ENCODE data around the gene SMAD9.

DNA sequence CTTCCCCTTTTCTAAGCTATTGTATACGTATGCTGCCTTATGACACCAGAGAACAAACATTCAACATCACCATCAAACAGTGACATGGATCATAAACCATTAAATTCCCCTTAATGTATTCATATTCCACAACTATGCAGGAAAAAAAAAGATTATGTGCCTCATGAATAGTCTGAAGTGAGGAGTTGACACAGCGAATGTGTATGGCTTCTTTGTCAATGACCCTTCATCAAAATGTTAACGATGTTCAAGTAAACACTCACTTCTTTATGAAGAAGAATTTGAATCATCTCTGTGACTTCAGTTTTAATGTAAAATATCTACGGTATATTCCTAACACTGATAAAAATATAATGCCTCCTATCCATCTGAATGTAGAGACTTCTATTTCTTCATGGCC is 44.6 kb downstream of the SMAD9 start:
- no peak for TF ChIP-seq POLR2AphosphoS5 (IDR thresholded peaks at IDR 0.05; ENCODE audit: control insufficient read depth, insufficient read depth, low read depth, low read length)
- TF ChIP-seq TRIM28 (IDR thresholded peaks at IDR 0.05): no peak
- no peak for TF ChIP-seq ZNF644 (tag; IDR thresholded peaks at IDR 0.05; ENCODE audit: low read depth)
- no peak for TF ChIP-seq ZNF239 (CRISPR knock-in tag; IDR thresholded peaks at IDR 0.05)
- TF ChIP-seq POLR2A (conservative IDR thresholded peaks at IDR 0.05): no peak
- TF ChIP-seq FOS (IDR thresholded peaks at IDR 0.05; ENCODE audit: extremely low read depth, insufficient read length): no peak
- TF ChIP-seq, protein P1, sequence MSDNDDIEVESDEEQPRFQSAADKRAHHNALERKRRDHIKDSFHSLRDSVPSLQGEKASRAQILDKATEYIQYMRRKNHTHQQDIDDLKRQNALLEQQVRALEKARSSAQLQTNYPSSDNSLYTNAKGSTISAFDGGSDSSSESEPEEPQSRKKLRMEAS (CRISPR knock-in tag; IDR thresholded peaks at IDR 0.05): no peak

Measured in K562 (cell line).